ENCODE results near the gene NCR2.

The NCR2 gene

GRCh38 chr6:41374618-41375590, 39.5 kb downstream of the NCR2 start:
- POLR2A ChIA-PET, result no interaction called here
- Histone ChIP-seq H3K9me3 (ENCODE audit: control insufficient read depth, insufficient read depth, low read depth, low read length) (no peaks in the 10 kb centered on the region), H3K27ac (ENCODE audit: extremely low read depth, low read depth, low read length) (no peak overlapping the region), H3K4me1 (ENCODE audit: control insufficient read depth, insufficient read depth, low read length) (0 out of 2 replicates have a peak, but pooled peaks cover 2% of the 10 kb centered on the region), H3K36me3 (ENCODE audit: control insufficient read depth in 2 of 2, insufficient read depth in 1 of 2, low read length in 2 of 2) (no peaks in the 10 kb centered on the region), H3K4me3 (ENCODE audit: low read depth, low read length) (no peak overlapping the region)
- CTCF ChIA-PET, result interaction anchor here (0.6 to 9.2 kb wide), 11 partner anchors 10 to 312 kb away, joined by 3 to 266 read pairs (median 3); no protein-coding TSS in a partner anchor
- TF ChIP-seq PRDM2 (tag by site-specific recombination; IDR thresholded peaks at IDR 0.05; ENCODE audit: borderline replicate concordance) (no peak), ZBTB20 (tag by site-specific recombination; IDR thresholded peaks at IDR 0.05) (no peak), ZNF221 (tag by site-specific recombination; IDR thresholded peaks at IDR 0.05; ENCODE audit: borderline replicate concordance) (no peak), SCRT1 (tag by site-specific recombination; IDR thresholded peaks at IDR 0.05; ENCODE audit: borderline replicate concordance) (no peak), ZNF473 (tag by site-specific recombination; IDR thresholded peaks at IDR 0.05) (no peak), ZNF26 (tag by site-specific recombination; IDR thresholded peaks at IDR 0.05) (no peak), ZNF18 (tag by site-specific recombination; IDR thresholded peaks at IDR 0.05) (no peak)

- CTCF ChIA-PET, result interaction anchor here (1.8 to 9.2 kb wide), 4 partner anchors 8 to 311 kb away, joined by 6 to 266 read pairs (median 8); no protein-coding TSS in a partner anchor
- Histone ChIP-seq H3K27ac (ENCODE audit: extremely low read depth, low read depth, low read length) (no peak overlapping the region), H3K36me3 (ENCODE audit: control insufficient read depth in 2 of 2, insufficient read depth in 1 of 2, low read length in 2 of 2) (no peaks in the 10 kb centered on the region), H3K4me1 (ENCODE audit: control insufficient read depth, insufficient read depth, low read length) (0 out of 2 replicates have a peak, but pooled peaks cover 2% of the 10 kb centered on the region), H3K9me3 (ENCODE audit: control insufficient read depth, insufficient read depth, low read depth, low read length) (no peaks in the 10 kb centered on the region), H3K4me3 (ENCODE audit: low read depth, low read length) (no peak overlapping the region)
- POLR2A ChIA-PET, result no interaction called here
- no peak for TF ChIP-seq ZNF626 (tag by site-specific recombination; IDR thresholded peaks at IDR 0.05)
- no peak for TF ChIP-seq HIC1 (tag by site-specific recombination; IDR thresholded peaks at IDR 0.05)
- TF ChIP-seq ZNF639 (tag by site-specific recombination; IDR thresholded peaks at IDR 0.05), result no peak
- TF ChIP-seq ZNF223 (tag by site-specific recombination; IDR thresholded peaks at IDR 0.05), result no peak
- TF ChIP-seq FEZF1 (tag by site-specific recombination; IDR thresholded peaks at IDR 0.05), result no peak
- no peak for TF ChIP-seq GLIS1 (tag by site-specific recombination; IDR thresholded peaks at IDR 0.05)
- TF ChIP-seq REPIN1 (tag by site-specific recombination; IDR thresholded peaks at IDR 0.05; ENCODE audit: low read depth), result no peak
- TF ChIP-seq ZNF555 (tag by site-specific recombination; conservative IDR thresholded peaks at IDR 0.05), result no peak
Observed at GRCh38 chr6:41375598-41376151, 40.3 kb downstream of the NCR2 start.

Measured in HEK293 (cell line).